CD4-positive, alpha-beta T cell treated with Interleukin-10 for 1 hour (primary cell): ENCODE measurements around the gene CCL17.

ENCODE experiments used
- DNase-seq: peaks from one replicate; pipeline ENCODE4 v3.0.0-alpha.2; 2020

Gene CCL17

DNA sequence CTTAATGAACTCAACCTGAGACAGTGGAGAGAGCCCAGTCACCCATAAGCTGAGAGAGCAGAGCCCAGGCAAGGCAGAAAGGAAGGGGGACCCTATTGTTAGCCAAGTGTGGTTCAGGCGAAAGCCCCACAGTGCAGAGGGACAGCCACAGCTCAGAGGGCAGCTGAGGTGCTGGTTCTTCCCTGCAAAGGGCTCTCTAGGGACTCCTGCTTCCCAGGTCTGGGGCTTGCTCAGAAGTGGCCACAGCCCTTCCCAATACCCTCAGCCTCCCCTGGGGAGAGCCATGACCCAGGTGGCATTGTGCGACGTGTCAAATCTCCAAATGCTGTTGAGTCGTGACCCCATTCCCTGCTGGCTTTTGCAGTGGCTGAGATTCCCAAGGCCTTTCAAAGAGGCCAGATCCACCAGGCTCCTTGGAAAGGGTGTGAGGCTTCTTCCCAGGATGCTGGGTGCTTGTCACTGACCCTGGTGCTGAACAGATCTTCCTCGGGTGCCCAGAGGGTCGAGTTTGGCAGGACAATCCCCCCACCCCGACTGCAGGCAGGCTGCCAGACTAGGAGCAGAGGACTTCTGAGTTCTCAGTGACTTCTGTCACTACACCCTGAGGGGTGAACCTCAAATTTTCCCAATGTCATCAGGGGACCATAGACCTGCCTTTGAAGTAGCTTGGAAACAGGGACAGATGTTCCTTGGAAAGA lies 2.5 kb upstream of the CCL17 start:
- no peak for DNase-seq

DNA sequence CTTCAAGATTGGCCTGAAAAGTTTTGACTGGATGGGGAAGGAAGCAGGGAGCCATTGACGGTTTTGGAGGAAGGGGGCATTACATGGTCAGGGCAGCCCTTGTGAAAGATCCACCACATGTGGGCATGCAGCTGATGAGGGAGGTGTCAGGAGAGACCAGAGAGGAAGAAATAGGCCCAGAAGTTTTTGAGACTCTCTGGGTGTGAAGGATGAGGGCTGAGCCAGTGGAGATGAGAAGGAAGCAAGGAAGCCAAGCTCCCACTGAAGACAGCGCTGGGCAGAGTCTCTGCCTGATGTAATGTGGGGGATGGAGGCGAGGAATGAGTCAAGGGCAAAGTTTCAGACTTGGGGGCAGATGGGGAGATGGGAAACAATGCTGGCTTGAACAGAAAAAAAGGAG lies 530 bp downstream of the CCL17 start:
- DNase-seq = no peak

DNA sequence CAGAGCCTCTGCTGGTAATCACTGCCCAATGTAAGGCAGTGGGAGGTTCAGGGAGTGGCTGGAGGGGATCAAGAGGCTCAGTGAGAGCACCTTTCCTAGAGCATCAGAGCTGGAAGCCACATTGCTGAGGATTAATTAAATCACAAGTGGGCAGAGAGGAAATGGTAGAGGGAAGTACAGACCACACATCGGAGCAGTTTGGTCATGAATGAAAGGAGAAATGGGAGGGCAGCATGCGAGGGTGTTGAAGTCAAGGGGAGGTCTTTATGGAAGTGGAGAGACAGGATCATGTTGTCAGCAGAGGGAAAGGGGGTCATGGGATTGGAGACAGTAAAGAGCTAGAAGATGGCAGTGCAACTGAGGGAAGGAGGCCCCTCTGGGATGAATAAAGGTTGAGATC lies 2.3 kb downstream of the CCL17 start:
- DNase-seq = no peak

DNA sequence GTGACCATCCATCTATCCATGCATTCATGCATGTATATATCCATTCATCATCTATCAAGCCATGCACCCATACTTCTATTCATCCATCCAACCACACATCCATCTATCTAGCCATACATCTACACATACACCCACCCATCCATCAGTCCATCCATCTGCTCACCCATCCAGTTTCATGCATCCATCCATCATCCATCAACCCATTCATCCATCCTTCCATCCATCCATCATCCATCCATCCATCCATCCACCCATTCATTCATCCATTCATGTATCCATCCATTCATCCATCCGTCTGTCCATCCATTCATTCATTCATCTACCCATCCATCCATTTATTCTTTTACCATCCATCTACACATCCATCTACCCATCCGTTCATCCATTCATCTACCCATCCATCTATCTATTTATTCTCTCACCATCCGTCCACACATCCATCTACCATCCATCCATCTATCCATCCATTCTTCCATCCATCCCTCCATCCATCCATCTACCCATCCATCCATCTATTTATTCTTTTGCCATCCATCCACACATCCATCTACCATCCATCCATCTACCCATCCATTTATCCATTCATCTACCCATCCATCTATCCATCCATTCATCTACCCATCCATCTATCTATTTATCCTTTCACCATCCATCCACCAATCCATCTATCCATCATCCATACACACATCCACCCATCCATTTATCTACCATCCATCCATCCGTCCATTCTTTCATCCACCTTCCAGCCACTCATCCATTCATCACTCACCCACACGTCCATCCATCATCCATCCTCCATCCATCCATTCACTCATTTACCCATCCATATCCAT lies 3.2 kb downstream of the CCL17 start:
- DNase-seq = no peak

DNA sequence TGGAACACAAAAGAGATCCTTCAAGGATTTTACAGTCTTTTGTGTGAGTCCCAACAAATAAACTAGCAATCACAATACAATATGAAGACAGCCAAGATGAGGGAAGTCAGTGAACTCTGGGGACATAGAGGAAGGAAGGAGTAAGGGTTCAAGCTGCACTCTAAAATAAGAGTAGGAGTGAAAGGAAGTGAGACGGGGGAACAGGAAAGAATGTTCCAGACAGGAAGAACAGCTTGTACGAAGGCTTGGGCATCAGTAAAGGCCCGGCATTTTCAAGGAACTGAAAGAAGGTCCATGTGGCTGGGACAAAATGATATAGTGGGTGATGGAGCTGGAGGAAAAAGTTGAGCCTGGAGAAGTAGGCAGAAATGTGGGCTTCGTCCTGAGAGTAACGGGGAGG lies 4.5 kb downstream of the CCL17 start:
- DNase-seq = no peak

DNA sequence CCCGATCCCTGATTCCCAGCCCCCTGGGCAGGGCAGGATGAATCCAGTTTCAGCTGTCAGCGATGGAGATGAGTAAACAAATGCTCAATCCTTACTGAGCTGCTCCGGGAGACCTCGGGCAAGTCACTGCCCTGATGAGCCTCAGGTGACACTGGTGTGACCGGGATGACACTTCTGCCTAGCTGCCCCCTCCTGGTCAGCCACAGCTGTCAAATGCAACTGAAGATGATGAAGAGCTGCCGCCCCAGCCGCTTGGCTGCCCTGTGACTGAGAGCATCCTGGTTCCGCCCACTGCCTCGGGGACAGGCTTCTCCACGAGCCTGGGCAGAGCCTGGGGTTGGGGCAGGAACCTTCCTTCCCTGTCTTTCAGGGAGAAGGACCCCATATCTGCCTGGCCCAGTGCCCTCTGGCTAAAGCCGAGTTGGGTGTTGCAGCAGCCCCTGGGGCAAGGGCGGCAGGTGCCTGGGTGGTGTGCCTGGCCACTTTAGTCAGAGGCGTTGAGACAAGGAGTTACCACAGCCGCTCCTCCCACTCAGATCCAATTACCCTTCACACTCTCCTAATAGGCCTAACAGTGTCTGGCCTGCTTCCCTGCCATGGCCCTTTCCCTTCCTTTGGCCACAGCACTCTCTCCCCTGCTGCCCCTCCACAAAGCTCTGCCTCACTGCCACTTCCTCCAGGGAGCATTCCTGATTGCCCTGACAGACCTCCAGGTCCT lies 5.5 kb downstream of the CCL17 start:
- no peak for DNase-seq

DNA sequence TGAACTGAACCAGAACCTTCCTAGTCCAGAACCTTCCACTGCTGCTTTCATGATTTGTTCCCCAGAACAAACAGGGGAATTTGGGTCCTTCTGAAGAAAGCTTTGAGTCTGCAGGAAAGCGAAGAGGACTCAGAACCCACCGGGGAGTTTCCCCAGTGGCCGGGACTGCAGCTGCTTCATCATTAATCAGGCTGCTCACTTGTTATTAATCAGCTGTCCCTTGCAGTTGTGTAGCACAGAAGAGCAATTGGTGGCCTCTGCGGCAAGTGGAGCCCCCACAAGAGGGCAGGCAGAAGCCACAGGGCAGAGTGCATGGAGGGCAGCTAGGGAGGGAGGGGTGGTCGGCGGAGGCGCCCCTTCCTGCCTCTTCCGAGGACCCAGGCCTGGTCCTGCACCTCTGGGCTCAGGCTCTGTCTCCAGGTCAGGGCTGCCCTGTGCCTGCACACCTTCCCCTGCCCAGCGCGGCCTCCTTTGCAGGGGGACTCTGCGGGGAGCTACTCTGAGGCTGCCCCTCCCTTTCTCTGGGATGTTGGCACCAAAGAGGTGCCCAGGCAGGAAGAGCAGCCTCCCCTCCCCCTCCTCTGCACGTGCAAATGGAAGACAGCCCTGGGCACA lies 6.9 kb downstream of the CCL17 start:
- DNase-seq = no peak

DNA sequence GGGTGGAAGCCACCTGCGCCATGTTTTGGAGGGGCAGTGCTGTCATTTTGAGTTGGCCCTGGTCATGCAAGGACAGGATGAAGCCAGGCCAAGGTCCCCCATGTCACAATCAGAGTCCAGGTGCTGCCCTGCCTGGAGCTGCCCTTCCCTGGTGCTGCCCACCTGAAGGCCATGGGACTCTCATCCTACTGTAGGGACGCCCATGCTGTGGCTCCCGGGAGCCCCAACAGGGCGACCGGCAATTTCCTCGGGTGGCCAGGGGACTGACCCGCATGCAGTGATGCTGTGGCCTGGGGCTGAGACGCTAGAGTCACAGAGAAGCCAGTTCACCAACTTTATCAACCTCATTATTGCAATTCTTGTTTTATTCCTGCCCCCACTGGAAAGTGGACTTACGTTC lies 8.0 kb downstream of the CCL17 start:
- DNase-seq = no peak

DNA sequence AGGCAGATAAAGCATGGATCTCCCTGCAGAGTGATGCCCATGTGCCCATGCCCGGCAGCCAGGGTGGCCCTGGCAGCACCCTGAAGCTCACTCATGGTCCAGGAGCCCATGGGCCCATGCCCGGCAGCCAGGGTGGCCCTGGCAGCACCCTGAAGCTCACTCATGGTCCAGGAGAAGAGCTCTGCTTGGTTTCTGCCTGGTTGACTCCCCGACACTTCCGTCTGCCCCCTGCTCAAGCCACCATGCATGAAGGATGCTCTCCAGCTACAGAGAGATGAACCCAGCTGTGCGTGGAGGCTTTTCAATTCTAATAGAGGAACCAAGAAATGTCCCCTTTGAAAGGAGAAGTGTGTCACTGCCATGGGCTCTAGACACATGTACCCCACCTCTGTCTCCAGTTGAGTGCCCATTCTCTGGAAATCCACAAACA lies 8.7 kb downstream of the CCL17 start:
- no peak for DNase-seq

DNA sequence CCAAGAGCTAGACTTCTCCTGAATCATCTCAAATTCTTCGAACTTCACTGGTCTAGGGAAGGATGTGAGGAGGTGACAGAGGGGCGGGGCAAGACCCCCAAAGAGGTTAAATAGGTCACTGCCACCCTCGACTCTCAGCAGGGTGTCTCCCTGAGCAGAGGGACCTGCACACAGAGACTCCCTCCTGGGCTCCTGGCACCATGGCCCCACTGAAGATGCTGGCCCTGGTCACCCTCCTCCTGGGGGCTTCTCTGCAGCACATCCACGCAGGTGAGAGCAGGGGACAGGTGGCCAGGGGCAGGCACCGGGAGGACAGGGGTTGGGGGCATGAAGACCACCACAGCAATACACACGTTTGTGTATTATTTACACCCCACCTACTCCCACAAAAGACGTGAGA lies 9.2 kb downstream of the CCL17 start:
- no peak for DNase-seq

DNA sequence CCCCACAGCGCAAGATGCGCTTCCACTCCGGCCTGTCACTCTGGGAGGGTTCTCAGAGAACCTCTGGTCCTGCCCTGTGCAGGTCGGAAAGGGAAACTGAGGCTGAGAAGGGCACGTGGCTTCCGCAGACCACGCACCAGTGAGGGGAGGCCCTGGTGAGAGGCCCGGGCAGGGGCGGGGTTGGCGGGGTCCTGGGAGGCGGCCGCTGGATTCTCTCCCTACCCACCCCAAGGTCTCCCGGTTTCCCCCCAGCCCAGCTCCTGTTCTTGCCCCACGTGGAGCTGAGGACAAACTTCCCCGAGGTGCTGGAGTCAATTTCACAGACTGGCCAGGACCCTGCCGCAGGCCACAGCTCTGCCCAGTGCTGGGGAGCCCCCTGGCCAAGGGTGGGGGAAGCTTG lies 11.5 kb downstream of the CCL17 start:
- no peak for DNase-seq

DNA sequence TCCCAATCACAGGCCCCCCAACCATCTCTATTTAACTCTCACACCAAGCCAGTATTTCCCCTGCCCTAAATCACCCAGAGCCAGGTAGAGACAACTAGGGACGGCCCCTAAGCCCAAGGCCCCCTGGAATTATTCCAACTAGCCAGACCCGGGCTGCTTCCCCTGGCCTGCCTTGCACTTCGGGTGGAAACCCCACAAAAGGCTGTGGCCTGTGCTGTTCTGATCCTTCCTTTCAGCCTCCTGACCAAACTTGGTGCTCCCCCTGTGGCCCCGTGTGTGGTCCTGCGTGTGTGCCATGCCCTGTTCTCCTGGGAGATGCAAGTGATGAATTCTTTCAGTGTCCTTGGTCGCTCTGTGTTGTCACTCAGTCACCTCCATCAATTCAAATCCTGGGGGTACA lies 14.9 kb downstream of the CCL17 start:
- no peak for DNase-seq

DNA sequence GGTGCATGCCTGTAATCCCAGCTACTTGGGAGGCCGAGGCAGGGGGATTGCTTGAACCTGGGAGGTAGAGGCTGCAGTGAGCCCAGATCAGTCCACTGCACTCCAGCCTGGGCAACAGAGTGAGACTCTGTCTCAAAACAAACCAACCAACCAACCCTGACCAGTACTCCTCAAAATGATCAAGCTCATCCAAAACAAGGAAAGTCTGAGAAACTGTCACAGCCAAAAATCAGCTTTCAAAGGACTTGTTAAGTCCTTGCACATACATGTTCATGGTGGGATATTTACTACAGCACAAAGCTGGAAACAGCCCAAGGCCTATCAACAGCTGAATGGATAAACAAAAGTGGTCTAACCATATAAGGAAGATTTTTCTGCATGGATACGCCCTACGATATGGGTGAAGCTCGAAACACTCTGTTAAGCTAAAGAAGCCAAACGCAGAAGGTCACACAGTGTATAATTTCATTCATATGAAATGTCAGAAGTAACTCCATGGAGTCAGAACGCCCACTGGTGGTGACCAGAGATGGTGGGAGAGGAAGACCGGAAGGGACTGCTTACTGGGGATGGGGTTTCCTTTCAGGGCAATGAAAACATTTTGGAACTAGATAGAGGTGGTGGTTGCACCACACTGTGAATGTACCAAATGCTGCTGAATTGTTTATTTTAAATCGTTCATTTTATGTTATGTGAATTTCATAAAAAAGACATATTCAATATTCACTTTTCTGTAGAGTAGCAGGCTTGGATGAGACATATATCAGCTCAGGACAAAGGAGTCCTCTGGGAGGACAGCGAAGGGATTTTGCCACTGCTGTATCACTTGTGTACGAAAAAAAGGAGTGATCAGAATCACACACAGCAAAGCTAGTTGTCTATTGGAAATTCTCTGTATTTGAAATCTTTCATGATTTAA lies 17.7 kb downstream of the CCL17 start:
- DNase-seq = no peak

DNA sequence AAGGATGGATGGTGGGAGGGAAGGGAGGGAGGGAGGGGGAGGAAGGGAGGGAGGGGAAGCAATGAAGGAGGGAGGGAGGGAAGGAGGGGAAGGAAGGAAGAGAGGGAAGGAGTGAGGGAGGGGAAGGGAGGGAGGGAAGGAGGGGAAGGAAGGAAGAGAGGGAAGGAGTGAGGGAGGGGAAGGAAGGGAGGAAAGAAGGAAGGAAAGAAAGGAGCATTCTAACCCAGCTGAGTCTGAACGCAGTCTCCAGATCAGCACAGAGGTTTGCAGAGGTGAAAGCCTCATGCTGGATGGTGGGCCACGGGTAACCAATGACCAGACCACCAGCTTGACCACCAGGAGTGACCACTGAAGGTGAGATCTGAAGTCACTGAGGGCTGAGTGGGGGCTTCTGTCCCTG lies 18.6 kb downstream of the CCL17 start:
- DNase-seq = no peak

DNA sequence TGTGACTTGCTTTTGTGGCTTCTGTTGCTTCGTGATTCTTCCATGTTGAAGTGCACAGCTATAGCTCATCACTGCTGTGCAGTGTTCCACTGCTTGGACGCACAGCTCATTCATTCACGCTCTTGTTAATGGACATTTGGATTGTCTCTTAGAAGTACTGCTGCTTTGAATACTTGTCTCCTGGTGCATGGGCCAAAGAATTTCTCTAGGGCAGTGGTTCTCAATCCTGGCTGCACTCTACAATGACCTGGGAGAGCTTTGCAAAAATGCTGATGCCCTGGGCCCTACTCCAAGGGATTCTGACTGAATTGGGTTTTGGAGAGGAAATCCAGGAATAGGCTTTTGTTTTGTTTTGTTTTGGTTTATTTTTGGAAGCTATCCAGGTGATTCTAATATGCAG lies 20.0 kb downstream of the CCL17 start:
- DNase-seq = no peak

DNA sequence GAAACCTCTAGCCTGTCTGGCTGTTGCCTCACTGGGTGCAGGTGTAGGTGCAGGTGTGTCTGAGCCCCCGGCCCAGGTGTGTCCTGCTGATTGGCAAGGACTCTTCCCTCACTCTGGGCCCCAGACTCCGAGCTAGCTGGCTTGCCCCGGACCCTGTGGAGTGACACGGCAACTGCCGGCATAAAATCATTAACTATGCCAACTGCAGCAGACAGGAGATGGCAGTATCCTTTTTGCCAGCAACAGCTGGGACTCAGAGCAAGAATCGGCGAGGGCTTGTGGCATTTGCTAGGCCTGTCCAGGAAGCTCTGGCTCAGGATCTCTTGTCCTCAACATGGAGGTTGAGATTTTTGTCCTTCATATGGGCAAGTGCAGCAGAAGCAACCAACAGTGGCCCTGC lies 21.8 kb downstream of the CCL17 start:
- no peak for DNase-seq

DNA sequence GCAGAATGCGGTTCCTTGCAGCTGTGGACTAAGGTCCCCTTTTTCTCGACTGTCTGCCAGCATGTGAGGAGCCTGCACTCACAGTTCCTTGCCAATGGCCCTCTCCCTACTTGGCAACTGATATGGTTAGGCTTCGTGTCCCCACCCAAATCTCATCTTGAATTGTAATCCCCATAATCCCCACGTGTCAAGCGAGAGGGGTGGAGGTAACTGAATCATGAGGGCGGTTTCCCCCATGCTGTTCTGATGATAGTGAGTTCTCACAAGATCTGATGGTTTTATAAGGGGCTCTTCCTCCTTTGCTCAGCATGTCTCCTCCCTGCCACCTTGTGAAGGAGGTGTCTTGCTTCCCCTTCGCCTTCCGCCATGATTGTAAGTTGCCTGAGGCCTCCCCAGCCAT lies 22.7 kb downstream of the CCL17 start:
- no peak for DNase-seq

DNA sequence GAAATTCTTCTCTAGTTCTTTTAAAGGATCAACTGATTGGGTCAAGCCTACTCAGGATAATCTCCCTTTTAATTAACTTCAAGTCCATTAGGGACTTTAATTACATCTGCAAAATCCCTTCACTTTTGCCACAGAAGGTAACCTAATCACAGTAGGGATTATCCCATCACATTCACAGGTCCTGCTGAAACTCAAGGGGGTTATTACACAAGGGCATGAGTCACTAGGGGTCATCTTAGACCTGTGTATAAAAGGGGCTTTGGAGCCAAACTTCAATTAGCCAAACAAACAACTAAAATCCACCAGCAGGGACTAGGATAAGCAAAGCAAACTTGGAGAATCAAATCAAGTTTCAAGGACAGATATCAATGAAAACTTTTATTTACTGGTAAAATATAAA lies 23.3 kb downstream of the CCL17 start:
- no peak for DNase-seq

DNA sequence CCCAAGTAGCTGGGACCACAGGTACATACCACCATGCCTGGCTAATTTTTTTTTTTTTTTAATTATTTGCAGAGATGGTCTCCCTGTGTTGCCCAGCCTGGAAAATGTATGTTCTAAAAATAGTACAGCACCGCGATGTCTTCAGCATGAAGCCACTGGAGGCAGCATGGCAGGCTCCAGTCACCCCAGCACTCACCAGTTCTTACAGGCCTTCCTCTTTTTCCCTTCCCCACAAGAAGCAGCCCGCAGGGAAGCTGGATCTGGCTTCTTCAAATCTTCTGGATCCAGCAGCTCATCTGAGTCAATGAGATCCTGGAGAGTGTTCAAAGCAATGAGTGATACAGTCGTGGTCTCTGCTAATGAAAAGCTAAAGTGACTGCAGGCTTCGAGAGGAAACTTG lies 26.4 kb downstream of the CCL17 start:
- DNase-seq = no peak

DNA sequence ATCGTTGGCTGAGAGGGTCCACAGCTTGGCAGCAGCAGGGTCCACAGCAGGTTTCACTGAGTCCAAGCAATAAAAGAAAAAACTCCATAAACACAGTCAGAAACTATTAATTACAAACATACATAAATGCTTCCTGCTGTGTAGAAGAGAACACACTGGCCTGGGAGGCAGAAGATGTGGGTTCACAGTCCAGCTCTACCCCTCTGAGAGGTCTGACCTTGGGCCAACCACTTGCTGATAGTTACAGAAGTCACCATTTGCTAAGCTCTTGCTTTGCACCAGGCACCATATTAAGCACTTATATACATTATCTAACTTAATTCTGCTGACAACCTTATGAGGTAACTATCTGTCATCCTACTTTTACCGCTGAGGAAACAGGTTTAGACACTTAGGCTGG lies 27.9 kb downstream of the CCL17 start:
- DNase-seq = no peak

DNA sequence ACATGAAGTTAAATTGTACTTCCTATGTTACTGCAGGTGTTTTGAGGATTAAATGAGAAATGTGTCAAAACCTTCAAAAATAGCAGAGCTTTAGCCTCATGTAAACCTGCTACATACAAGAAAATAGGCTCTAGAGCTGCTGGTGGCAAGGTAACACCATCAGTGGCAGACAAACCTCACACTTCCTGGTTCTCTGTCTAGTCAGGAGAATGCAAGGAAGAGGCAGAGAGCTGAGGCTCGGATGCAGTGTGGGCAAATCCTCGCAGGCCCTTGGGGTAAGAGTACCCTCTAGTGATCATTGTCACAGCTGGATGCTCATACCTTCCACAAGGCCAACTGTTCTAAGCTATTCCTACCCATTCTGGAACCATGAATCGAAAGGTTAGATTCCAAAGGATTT lies 28.4 kb downstream of the CCL17 start:
- no peak for DNase-seq

DNA sequence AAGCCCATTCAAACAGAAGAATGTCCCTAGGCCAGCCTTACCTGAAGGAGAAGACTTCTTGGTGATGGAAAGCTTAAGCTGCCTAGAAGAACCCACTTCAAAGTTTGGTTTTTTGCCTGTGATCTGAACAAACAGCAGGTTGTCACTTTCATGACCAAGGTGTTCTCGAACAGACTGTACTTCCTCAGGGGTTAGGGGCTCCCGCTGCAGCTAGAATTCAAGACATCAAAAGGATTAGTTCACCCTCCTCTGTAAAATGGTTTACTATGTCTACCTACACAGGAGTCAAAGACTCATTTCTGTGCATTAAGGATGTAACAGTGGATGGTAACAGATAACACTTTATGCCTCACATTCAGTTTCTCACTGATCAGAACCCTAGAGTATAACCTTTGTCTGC lies 29.4 kb downstream of the CCL17 start:
- no peak for DNase-seq

DNA sequence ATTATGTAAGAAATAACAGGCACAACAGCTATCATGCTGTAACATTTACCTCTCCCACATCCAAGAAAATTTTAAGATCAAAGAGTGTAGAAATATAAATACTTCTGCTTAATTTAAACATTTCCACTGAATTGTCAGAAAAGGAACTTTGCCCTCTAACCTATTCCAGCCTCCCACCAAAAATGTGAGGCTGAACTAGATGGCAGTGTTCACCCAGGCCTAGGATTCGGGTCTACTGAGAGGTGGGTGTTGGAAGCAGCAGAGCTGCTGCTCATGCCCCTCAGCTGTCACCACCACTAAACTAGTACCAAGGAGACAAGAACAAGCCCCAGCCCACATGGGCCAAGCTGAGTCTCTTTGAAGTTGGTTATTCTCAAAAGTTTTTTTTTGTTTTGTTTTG lies 31.3 kb downstream of the CCL17 start:
- no peak for DNase-seq
